ENCODE measurements around the gene NEUROG2. TPM values are rescaled to one million over a fixed set of nuclear protein-coding genes. Genes with fewer than 3 reads are reported as not detected.

Gene NEUROG2
- total and polyA plus RNA-seq, 9 of the 15 experiments (the other 6 are each of a cell fraction or from before 2014, with no cell fraction given), result 0.07 TPM; not detected in 7

- TF ChIP-seq, protein P1, sequence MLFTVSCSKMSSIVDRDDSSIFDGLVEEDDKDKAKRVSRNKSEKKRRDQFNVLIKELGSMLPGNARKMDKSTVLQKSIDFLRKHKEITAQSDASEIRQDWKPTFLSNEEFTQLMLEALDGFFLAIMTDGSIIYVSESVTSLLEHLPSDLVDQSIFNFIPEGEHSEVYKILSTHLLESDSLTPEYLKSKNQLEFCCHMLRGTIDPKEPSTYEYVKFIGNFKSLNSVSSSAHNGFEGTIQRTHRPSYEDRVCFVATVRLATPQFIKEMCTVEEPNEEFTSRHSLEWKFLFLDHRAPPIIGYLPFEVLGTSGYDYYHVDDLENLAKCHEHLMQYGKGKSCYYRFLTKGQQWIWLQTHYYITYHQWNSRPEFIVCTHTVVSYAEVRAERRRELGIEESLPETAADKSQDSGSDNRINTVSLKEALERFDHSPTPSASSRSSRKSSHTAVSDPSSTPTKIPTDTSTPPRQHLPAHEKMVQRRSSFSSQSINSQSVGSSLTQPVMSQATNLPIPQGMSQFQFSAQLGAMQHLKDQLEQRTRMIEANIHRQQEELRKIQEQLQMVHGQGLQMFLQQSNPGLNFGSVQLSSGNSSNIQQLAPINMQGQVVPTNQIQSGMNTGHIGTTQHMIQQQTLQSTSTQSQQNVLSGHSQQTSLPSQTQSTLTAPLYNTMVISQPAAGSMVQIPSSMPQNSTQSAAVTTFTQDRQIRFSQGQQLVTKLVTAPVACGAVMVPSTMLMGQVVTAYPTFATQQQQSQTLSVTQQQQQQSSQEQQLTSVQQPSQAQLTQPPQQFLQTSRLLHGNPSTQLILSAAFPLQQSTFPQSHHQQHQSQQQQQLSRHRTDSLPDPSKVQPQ (CRISPR knock-in tag; IDR thresholded peaks at IDR 0.05; ENCODE audit: borderline replicate concordance), result no peak
- TF ChIP-seq UBTF (IDR thresholded peaks at IDR 0.05; ENCODE audit: borderline replicate concordance in 1 of 2, low read depth in 2 of 2, low read length in 2 of 2), result no peak
- TF ChIP-seq BRCA1 (IDR thresholded peaks at IDR 0.05), result no peak
- TF ChIP-seq BRCA1 (CRISPR knock-in tag; IDR thresholded peaks at IDR 0.05), result no peak
- TF ChIP-seq ZFX (CRISPR knock-in tag; IDR thresholded peaks at IDR 0.05), result no peak
Observed at GRCh38 chr4:112485930-112486329, 30.1 kb downstream of the NEUROG2 start (continued).

GRCh38 chr4:112473985-112474384 lies 42.0 kb downstream of the NEUROG2 start:
- no peak overlapping the region for H2AFZ ChIP-seq (ENCODE audit: low read depth, low read length)
- H3K9me3 ChIP-seq (replicated peaks; ENCODE audit: control insufficient read depth, insufficient read depth, low read depth, low read length), result no peaks in the 10 kb centered on the region
- FAIRE-seq, result no peak
- H3K27me3 ChIP-seq (ENCODE audit: control insufficient read depth in 2 of 2, insufficient read depth in 2 of 2, low read length in 2 of 2), result no peaks in the 10 kb centered on the region
- no peaks in the 10 kb centered on the region for H3K9me1 ChIP-seq (ENCODE audit: control insufficient read depth, insufficient read depth, low read length)
- H3K9ac ChIP-seq (ENCODE audit: insufficient read depth in 1 of 2, low read depth in 2 of 2, low read length in 2 of 2), result no peak overlapping the region
- no peaks in the 10 kb centered on the region for H3K79me2 ChIP-seq (ENCODE audit: control insufficient read depth, insufficient read depth, low read length)
- ChIA-PET POLR2A (no interaction called here), CTCF (ENCODE audit: low intra/inter-chr PET ratio) (no interaction called here)
- H3K4me3 ChIP-seq, result no peak overlapping the region
- H3K4me1 ChIP-seq (replicated peaks in 1 of 2; ENCODE audit: control insufficient read depth in 2 of 2, insufficient read depth in 2 of 2, low read length in 2 of 2), result no peaks in the 10 kb centered on the region
- no peaks in the 10 kb centered on the region for H4K20me1 ChIP-seq (replicated peaks; ENCODE audit: control insufficient read depth, insufficient read depth, low read length)
- no peak overlapping the region for H3K27ac ChIP-seq (ENCODE audit: extremely low read depth, low read depth, low read length)
- in situ Hi-C loops (cut with MboI) (no loop called here), intact Hi-C loops (cut with micrococcal nuclease) (no loop called here)
- no peak for DNase-seq (ENCODE audit: extremely low read depth in 1 of 4, low spot score in 3 of 4)
- no peak overlapping the region for H3K4me2 ChIP-seq (ENCODE audit: insufficient read depth, low read length)
- H3K36me3 ChIP-seq (ENCODE audit: control insufficient read depth, insufficient read depth, low read length), result no peaks in the 10 kb centered on the region
- ATAC-seq, result no peak
- no TSS peak for BruUV-seq (replicated peaks)
- WGBS (ENCODE audit: insufficient coverage, low coverage, missing lambda C conversion rate), result 0% methylated on average over 2 of the region's 2 CpGs
- TF ChIP-seq RBM17 (IDR thresholded peaks at IDR 0.05; ENCODE audit: borderline replicate concordance, low read depth, low read length) (no peak), ZNF507 (tag; conservative IDR thresholded peaks at IDR 0.05) (peak; percentile 91)

All from K562 (cell line).